ENCODE measurements around the gene SIDT1. TPM values are rescaled to one million over a fixed set of nuclear protein-coding genes. Genes with fewer than 3 reads are reported as not detected.
"Not testable (repeated sequence)": the region's sequence is repeated elsewhere in the genome, so short reads cannot be mapped to it uniquely, and the experiment has no call there.

SIDT1 gene
- total RNA-seq, 3 donors from 2014 or later (not counting 1 experiment from before 2014, with no cell fraction given), result 86.9 to 136 (median 101) TPM

DNA sequence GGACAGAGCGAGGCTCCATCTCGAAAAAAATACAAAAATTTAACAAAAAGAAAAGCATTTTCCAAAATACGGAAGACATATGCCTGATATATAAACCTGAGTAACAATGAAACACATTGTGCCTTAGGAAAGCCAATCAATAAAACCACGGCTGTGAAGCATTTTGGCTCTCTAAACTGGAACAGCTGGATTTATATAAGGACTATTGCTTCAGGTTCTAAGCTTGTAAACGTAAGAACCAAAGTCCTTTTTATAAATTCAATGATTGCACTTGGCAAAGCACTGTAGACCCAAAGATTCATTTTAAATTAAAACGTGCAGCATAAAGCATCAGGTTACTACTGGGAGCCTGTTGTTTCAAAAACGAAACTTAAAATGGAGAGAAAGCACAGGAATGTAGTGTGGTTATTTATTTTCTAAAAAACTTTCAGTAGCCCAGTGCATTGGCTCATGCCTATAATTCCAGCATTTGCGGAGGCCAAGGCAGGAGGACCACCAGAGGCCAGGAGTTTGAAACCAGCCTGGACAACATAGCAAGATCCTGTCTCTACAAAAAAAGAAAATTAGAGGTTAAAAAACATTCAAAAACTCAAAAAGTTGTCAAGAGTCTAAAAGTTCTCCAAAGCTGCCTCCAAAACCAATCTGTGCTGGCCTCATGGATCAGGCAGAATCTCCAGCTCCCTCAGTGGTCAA, 102.6 kb downstream of the SIDT1 start:
- H3K9me3 Mint-ChIP-seq, result no peaks in the 10 kb centered on the region
- H3K27ac Mint-ChIP-seq, result no peak overlapping the region
- H3K27me3 Mint-ChIP-seq (ENCODE audit: low read depth in 2 of 2), result no peaks in the 10 kb centered on the region
- H3K4me1 Mint-ChIP-seq, result peaks cover 0 to 4% of the 10 kb centered on the region in 2 donors
- no peak for DNase-seq
- intact Hi-C loops (cut with micrococcal nuclease), result no loop called here
- no peak overlapping the region for H3K4me3 Mint-ChIP-seq
- ATAC-seq, result no peak
- Histone ChIP-seq H3K4me1 (ENCODE audit: control insufficient read depth, insufficient read depth, low read length) (no peaks in the 10 kb centered on the region), H3K36me3 (ENCODE audit: control insufficient read depth, insufficient read depth, low read length) (peaks cover 3% of the 10 kb centered on the region), H3K27ac (ENCODE audit: low read length) (no peak overlapping the region), H3K27me3 (ENCODE audit: control insufficient read depth, insufficient read depth, low read length) (no peaks in the 10 kb centered on the region), H3K4me3 (ENCODE audit: low read length) (no peak overlapping the region), H3K9me3 (ENCODE audit: control insufficient read depth, insufficient read depth, low read length) (no peaks in the 10 kb centered on the region)
- WGBS (ENCODE audit: insufficient coverage), result 97% methylated on average over 8 of the region's 8 CpGs
- H3K36me3 Mint-ChIP-seq, result peaks cover 5% of the 10 kb centered on the region
- TF ChIP-seq, protein P1, sequence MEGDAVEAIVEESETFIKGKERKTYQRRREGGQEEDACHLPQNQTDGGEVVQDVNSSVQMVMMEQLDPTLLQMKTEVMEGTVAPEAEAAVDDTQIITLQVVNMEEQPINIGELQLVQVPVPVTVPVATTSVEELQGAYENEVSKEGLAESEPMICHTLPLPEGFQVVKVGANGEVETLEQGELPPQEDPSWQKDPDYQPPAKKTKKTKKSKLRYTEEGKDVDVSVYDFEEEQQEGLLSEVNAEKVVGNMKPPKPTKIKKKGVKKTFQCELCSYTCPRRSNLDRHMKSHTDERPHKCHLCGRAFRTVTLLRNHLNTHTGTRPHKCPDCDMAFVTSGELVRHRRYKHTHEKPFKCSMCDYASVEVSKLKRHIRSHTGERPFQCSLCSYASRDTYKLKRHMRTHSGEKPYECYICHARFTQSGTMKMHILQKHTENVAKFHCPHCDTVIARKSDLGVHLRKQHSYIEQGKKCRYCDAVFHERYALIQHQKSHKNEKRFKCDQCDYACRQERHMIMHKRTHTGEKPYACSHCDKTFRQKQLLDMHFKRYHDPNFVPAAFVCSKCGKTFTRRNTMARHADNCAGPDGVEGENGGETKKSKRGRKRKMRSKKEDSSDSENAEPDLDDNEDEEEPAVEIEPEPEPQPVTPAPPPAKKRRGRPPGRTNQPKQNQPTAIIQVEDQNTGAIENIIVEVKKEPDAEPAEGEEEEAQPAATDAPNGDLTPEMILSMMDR (IDR thresholded peaks at IDR 0.05), result no peak

DNA sequence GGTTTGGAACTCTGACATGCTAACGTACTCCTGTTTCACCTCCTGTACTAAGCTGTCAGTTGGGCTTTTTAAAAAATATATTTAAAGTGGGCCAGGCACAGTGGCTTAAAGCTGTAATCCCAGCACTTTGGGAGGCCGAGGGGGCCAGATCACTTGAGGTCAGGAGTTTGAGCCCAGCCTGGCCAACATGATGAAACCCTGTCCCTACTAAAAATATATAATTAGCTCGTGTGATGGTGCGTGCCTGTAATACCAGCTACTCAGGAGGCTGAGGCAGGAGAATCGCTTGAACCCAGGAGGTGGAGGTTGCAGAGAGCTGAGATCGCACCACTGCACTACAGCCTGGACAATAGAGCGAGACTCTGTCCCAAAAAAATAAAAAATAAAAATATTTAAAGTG, 103.7 kb downstream of the SIDT1 start:
- 92% methylated on average over 6 of the region's 7 CpGs for WGBS (ENCODE audit: insufficient coverage)
- H3K36me3 Mint-ChIP-seq; H3K27me3 Mint-ChIP-seq (ENCODE audit: low read depth in 2 of 2); ATAC-seq; H3K36me3 ChIP-seq (ENCODE audit: control insufficient read depth, insufficient read depth, low read length); H3K27ac Mint-ChIP-seq; H3K9me3 Mint-ChIP-seq; H3K4me1 ChIP-seq (ENCODE audit: control insufficient read depth, insufficient read depth, low read length); H3K9me3 ChIP-seq (ENCODE audit: control insufficient read depth, insufficient read depth, low read length); intact Hi-C loops (cut with micrococcal nuclease); H3K4me3 Mint-ChIP-seq; H3K4me1 Mint-ChIP-seq; DNase-seq; H3K27me3 ChIP-seq (ENCODE audit: control insufficient read depth, insufficient read depth, low read length); H3K4me3 ChIP-seq (ENCODE audit: low read length); H3K27ac ChIP-seq (ENCODE audit: low read length): not testable (repeated sequence)

DNA sequence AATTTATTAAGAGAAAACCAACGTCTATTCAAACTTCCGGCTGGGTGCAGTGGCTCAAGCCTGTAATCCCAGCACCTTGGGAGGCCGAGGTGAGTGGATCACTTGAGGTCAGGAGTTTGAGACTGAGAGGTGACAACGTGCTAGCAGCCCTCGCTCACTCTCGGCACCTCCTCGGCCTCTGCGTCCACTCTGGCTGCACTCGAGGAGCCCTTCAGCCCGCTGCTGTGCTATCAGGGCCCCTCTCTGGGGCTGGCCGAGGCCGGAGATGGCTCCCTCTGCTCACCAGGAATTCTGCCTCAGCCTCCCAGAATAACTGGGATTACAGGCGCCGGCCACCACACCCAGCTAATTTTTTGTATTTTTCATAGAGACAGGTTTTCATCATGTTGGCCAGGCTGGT, 105.4 kb downstream of the SIDT1 start:
- H3K4me3 Mint-ChIP-seq, result no peak overlapping the region
- no peaks in the 10 kb centered on the region for H3K4me1 ChIP-seq (ENCODE audit: control insufficient read depth, insufficient read depth, low read length)
- H3K9me3 Mint-ChIP-seq, result no peaks in the 10 kb centered on the region
- DNase-seq (no peak), ATAC-seq (no peak)
- no peaks in the 10 kb centered on the region for H3K4me1 Mint-ChIP-seq
- H3K36me3 Mint-ChIP-seq, result no peaks in the 10 kb centered on the region
- no peak overlapping the region for H3K27ac ChIP-seq (ENCODE audit: low read length)
- WGBS (ENCODE audit: insufficient coverage), result 96% methylated on average over 14 of the region's 14 CpGs
- no peaks in the 10 kb centered on the region for H3K36me3 ChIP-seq (ENCODE audit: control insufficient read depth, insufficient read depth, low read length)
- no peaks in the 10 kb centered on the region for H3K27me3 Mint-ChIP-seq (ENCODE audit: low read depth in 2 of 2)
- no peak overlapping the region for H3K4me3 ChIP-seq (ENCODE audit: low read length)
- TF ChIP-seq, protein P1 (IDR thresholded peaks at IDR 0.05), result no peak
- no peaks in the 10 kb centered on the region for H3K9me3 ChIP-seq (ENCODE audit: control insufficient read depth, insufficient read depth, low read length)
- H3K27me3 ChIP-seq (ENCODE audit: control insufficient read depth, insufficient read depth, low read length), result no peaks in the 10 kb centered on the region
- no peak overlapping the region for H3K27ac Mint-ChIP-seq
- intact Hi-C loops (cut with micrococcal nuclease), result no loop called here

DNA sequence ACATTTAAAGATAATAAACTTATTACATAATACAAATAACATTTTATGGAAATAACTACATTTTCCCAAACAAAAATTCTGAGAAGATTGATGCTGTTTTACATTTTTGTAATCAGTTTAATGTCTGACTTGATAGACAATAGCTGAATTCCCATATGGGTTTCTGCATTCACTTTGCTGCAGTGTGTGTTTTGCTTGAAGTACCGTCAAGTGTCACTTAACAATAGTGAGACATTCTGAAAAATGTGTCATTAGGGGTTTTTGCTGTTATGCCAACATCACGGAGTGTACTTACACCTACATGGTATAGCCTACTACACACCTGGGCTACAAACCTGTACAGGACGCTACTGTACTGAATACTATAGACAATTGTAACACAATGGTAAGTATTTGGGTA, 106.6 kb downstream of the SIDT1 start:
- Mint-ChIP-seq H3K4me3 (no peak overlapping the region), H3K9me3 (peaks cover 0 to under 1% of the 10 kb centered on the region in 2 donors)
- 100% methylated on average over 1 of the region's 3 CpGs for WGBS (ENCODE audit: insufficient coverage)

More for the DNA sequence above, 106.6 kb downstream of the SIDT1 start:
- DNase-seq (no peak), ATAC-seq (no peak)
- Histone ChIP-seq H3K4me1 (ENCODE audit: control insufficient read depth, insufficient read depth, low read length) (no peaks in the 10 kb centered on the region), H3K27ac (ENCODE audit: low read length) (no peak overlapping the region), H3K4me3 (ENCODE audit: low read length) (no peak overlapping the region), H3K27me3 (ENCODE audit: control insufficient read depth, insufficient read depth, low read length) (no peaks in the 10 kb centered on the region), H3K9me3 (ENCODE audit: control insufficient read depth, insufficient read depth, low read length) (no peaks in the 10 kb centered on the region), H3K36me3 (ENCODE audit: control insufficient read depth, insufficient read depth, low read length) (no peaks in the 10 kb centered on the region)
- no peak overlapping the region for H3K27ac Mint-ChIP-seq
- TF ChIP-seq, protein P1 (IDR thresholded peaks at IDR 0.05), result no peak
- intact Hi-C loops (cut with micrococcal nuclease), result no loop called here
- peaks cover 2% of the 10 kb centered on the region for H3K36me3 Mint-ChIP-seq
- H3K27me3 Mint-ChIP-seq (ENCODE audit: low read depth in 2 of 2), result no peaks in the 10 kb centered on the region
- no peaks in the 10 kb centered on the region for H3K4me1 Mint-ChIP-seq
